Fibroblast of mammary gland (primary cell): ENCODE results near the gene COX10.

Experiments
- DNase-seq: peaks from one replicate; pipeline ENCODE4 v3.0.0-alpha.2; 2010; ENCODE audit warnings: low read depth
- H3K4me3 ChIP-seq: 2 replicates; pipeline ENCODE4 v1.5.1; 2011; ENCODE audit warnings: low read depth, mild to moderate bottlenecking, low read length, moderate library complexity; ENCODE audit not compliant: control insufficient read depth
- CTCF ChIP-seq: conservative IDR thresholded peaks from 2 replicates; pipeline ENCODE4 v1.5.1; 2011; ENCODE audit warnings: low read depth, low read length, inconsistent platforms; ENCODE audit not compliant: control insufficient read depth, insufficient read depth

The COX10 gene

DNA sequence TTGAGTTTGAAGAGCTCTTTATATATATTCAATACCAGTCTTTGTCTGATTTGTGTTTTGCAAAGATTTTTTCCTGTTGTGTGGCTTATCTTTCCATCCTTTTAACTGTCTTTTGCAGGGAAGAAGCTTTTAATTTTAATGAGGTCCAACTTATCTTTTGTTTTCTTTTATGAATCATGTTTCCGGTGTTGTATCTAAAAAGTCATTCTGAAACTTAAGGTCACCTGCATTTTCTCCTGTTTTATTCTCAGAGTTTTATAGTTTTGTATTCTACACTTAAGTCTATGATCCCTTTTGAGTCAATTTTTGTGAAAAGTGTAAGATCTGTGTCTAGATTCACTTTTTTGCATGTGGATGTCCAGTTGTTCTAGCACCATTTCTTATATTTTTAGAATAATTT is 24.6 kb upstream of the COX10 start:
- no peak for TF ChIP-seq CTCF
- no peak for DNase-seq

GRCh38 chr17:14046978-14047377 is 22.3 kb upstream of the COX10 start:
- TF ChIP-seq CTCF: no peak
- no peak for DNase-seq
- no peak overlapping the region for H3K4me3 ChIP-seq

More for the DNA sequence above, 24.6 kb upstream of the COX10 start:
- H3K4me3 ChIP-seq: no peak overlapping the region

DNA sequence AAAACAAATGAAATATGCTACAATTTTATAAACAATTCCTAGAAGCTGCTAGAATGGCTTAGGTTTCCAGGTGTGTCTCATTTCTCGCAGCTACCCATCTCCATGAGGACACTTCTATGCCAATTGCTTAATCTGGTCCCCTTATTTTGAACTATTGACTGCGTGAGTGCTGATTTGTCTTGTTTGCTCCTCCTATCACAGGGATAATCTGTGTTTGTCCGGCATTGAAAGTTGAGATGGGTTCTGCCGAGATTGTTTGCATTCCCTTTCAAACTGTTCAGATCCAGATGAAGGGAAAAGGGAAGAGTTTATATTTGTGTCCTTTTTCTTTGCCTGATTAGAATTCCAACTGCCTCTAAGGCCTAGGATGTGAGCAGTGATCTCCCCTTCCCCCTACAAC is 21.7 kb upstream of the COX10 start:
- DNase-seq: no peak
- TF ChIP-seq CTCF: no peak

GRCh38 chr17:14048169-14048568 is 21.1 kb upstream of the COX10 start:
- peak; percentile 40 for TF ChIP-seq CTCF
- DNase-seq: peak; percentile 9
- no peak overlapping the region for H3K4me3 ChIP-seq

More for the DNA sequence above, 21.7 kb upstream of the COX10 start:
- no peak overlapping the region for H3K4me3 ChIP-seq

- H3K4me3 ChIP-seq: no peak overlapping the region
- no peak for TF ChIP-seq CTCF
Measured at GRCh38 chr17:14050616-14051015, 18.7 kb upstream of the COX10 start.

GRCh38 chr17:14051692-14052091 is 17.6 kb upstream of the COX10 start:
- no peak for TF ChIP-seq CTCF
- H3K4me3 ChIP-seq: no peak overlapping the region
- no peak for DNase-seq

More at GRCh38 chr17:14050616-14051015, 18.7 kb upstream of the COX10 start:
- DNase-seq: no peak
